Endodermal cell (in vitro differentiated cells): ENCODE results near the gene RLBP1. TPM values are rescaled to one million over a fixed set of nuclear protein-coding genes. Genes with fewer than 3 reads are reported as not detected.

ENCODE experiments used
- DNase-seq: peaks from one replicate; pipeline ENCODE4 v3.0.0-alpha.2; 2017
- H3K27ac ChIP-seq: 2 replicates; pipeline ENCODE4 v1.5.1; 2013; ENCODE audit warnings: mild to moderate bottlenecking, low read depth, low read length, moderate library complexity
- H3K27me3 ChIP-seq: 2 replicates; pipeline ENCODE4 v1.6.1; 2013; ENCODE audit warnings: mild to moderate bottlenecking, low read length, moderate library complexity; ENCODE audit not compliant: insufficient read depth, control insufficient read depth, poor library complexity, severe bottlenecking
- H3K36me3 ChIP-seq: 2 replicates; pipeline ENCODE4 v1.7.0; 2013; ENCODE audit warnings: mild to moderate bottlenecking, low read length, moderate library complexity; ENCODE audit not compliant: control insufficient read depth, insufficient read depth
- H3K4me1 ChIP-seq: one replicate; pipeline ENCODE4 v1.7.0; 2013; ENCODE audit warnings: low read length; ENCODE audit not compliant: control insufficient read depth, insufficient read depth
- H3K4me3 ChIP-seq: 2 replicates; pipeline ENCODE4 v1.5.1; 2013; ENCODE audit warnings: mild to moderate bottlenecking, low read length, moderate library complexity
- H3K9ac ChIP-seq: 2 replicates; pipeline ENCODE4 v1.6.1; 2013; ENCODE audit warnings: mild to moderate bottlenecking, low read length, moderate library complexity; ENCODE audit not compliant: poor library complexity, severe bottlenecking; ENCODE audit errors: extremely low read depth
- H3K9me3 ChIP-seq: 2 replicates; pipeline ENCODE4 v1.6.1; 2013; ENCODE audit warnings: mild to moderate bottlenecking, low read length, moderate library complexity; ENCODE audit not compliant: control insufficient read depth
- H3K27ac Mint-ChIP-seq: 2 replicates; pipeline ENCODE4 v1.8.0; 2020; ENCODE audit warnings: mixed read lengths
- H3K27me3 Mint-ChIP-seq: 2 replicates; pipeline ENCODE4 v1.8.0; 2021; ENCODE audit warnings: mild to moderate bottlenecking, mixed read lengths; ENCODE audit not compliant: insufficient read depth
- H3K36me3 Mint-ChIP-seq: 2 replicates; pipeline ENCODE4 v1.8.0; 2020; ENCODE audit warnings: low read depth, mixed read lengths
- H3K4me1 Mint-ChIP-seq: 2 replicates; pipeline ENCODE4 v1.8.0; 2020; ENCODE audit warnings: mixed read lengths
- H3K4me3 Mint-ChIP-seq: 2 replicates; pipeline ENCODE4 v1.8.0; 2020; ENCODE audit warnings: mild to moderate bottlenecking, moderate library complexity, mixed read lengths
- H3K9me3 Mint-ChIP-seq: 2 replicates; pipeline ENCODE4 v1.8.0; 2020; ENCODE audit warnings: mild to moderate bottlenecking, mixed read lengths
- CTCF ChIP-seq: fragments of 200-600 bp; sonication (generic); conservative IDR thresholded peaks from 2 replicates; pipeline ENCODE4 v1.5.0; 2021; ENCODE audit warnings: antibody characterized with exemption, mild to moderate bottlenecking
- WGBS, 2 experiments: methylation state at CpG; one replicate each; pipeline versions ENCODE4 v1.1.5 to v1.1.7; 2013; ENCODE audit warnings: missing lambda C conversion rate in 2 of 2, mixed read lengths in 1 of 2; ENCODE audit not compliant: insufficient coverage in 1 of 2, insufficient read length in 1 of 2; 5-methylcytosine and 5-hydroxymethylcytosine counted together
- total RNA-seq, 2 donors: library from RNA; stranded (reverse); fragmentation: NEBNext Ultra II Directional in 1 of 2; extraction: Animal tissue kit (Norgen Biotek cat#: 25700) in 1 of 2; gene quantifications; 2 replicates in 1 of 2; 3 replicates in 1 of 2; pipeline ENCODE4 v1.2.1, GENCODE V29; 2021

Gene RLBP1
- total RNA-seq, 2 donors from 2014 or later, result not detected

- Mint-ChIP-seq H3K4me1 (peaks cover 50% of the 10 kb centered on the region), H3K4me3 (no peak overlapping the region), H3K27me3 (no peaks in the 10 kb centered on the region), H3K9me3 (no peaks in the 10 kb centered on the region), H3K36me3 (peaks cover 6% of the 10 kb centered on the region), H3K27ac (no peak overlapping the region)
- peak overlapping the region; percentile 94 for H3K27ac ChIP-seq
- WGBS, 2 experiments, result 89 to 96% methylated on average over 6 to 7 of the region's 7 CpGs
- peaks cover 14% of the 10 kb centered on the region for H3K36me3 ChIP-seq
- no peak for TF ChIP-seq CTCF
- no peaks in the 10 kb centered on the region for H3K27me3 ChIP-seq
- no peak for DNase-seq
- no peak overlapping the region for H3K9ac ChIP-seq
- H3K4me1 ChIP-seq, result peaks cover 28% of the 10 kb centered on the region
- no peak overlapping the region for H3K4me3 ChIP-seq
- no peaks in the 10 kb centered on the region for H3K9me3 ChIP-seq
These were observed 24.4 kb downstream of the RLBP1 start for GRCh38 chr15:89196994-89197393.

- peaks cover 28% of the 10 kb centered on the region for H3K4me1 ChIP-seq
- H3K9ac ChIP-seq, result no peak overlapping the region
- H3K27ac ChIP-seq, result no peak overlapping the region
- no peak overlapping the region for H3K4me3 ChIP-seq
- no peak overlapping the region for H3K27ac Mint-ChIP-seq
- peaks cover 10% of the 10 kb centered on the region for H3K36me3 Mint-ChIP-seq
- H3K4me3 Mint-ChIP-seq, result no peak overlapping the region
- no peak for DNase-seq
- H3K27me3 Mint-ChIP-seq, result no peaks in the 10 kb centered on the region
- H3K27me3 ChIP-seq, result no peaks in the 10 kb centered on the region
- no peak for TF ChIP-seq CTCF
- H3K9me3 ChIP-seq, result no peaks in the 10 kb centered on the region
- H3K4me1 Mint-ChIP-seq, result peaks cover 50% of the 10 kb centered on the region
- H3K36me3 ChIP-seq, result peaks cover 14% of the 10 kb centered on the region
- 92 to 100% methylated on average over 3 to 6 of the region's 6 CpGs for WGBS, 2 experiments
- H3K9me3 Mint-ChIP-seq, result no peaks in the 10 kb centered on the region
These were observed 25.1 kb downstream of the RLBP1 start for GRCh38 chr15:89196241-89196640.

GRCh38 chr15:89195836-89196235, 25.5 kb downstream of the RLBP1 start:
- TF ChIP-seq CTCF, result no peak
- Histone ChIP-seq H3K27me3 (no peaks in the 10 kb centered on the region), H3K4me1 (peaks cover 28% of the 10 kb centered on the region), H3K9ac (no peak overlapping the region), H3K9me3 (no peaks in the 10 kb centered on the region), H3K36me3 (peaks cover 11% of the 10 kb centered on the region), H3K4me3 (no peak overlapping the region), H3K27ac (peak overlapping the region; percentile 27)
- Mint-ChIP-seq H3K36me3 (peaks cover 12% of the 10 kb centered on the region), H3K4me3 (no peak overlapping the region), H3K4me1 (peaks cover 50% of the 10 kb centered on the region), H3K9me3 (no peaks in the 10 kb centered on the region), H3K27me3 (no peaks in the 10 kb centered on the region), H3K27ac (peak overlapping the region; percentile 55)
- DNase-seq, result no peak
- WGBS, 2 experiments, result 88 to 89% methylated on average over 7 to 8 of the region's 8 CpGs
